ENCODE data around the gene ZNF804A.
"Not testable (repeated sequence)": the region's sequence is repeated elsewhere in the genome, so short reads cannot be mapped to it uniquely, and the experiment has no call there.

Gene ZNF804A

DNA sequence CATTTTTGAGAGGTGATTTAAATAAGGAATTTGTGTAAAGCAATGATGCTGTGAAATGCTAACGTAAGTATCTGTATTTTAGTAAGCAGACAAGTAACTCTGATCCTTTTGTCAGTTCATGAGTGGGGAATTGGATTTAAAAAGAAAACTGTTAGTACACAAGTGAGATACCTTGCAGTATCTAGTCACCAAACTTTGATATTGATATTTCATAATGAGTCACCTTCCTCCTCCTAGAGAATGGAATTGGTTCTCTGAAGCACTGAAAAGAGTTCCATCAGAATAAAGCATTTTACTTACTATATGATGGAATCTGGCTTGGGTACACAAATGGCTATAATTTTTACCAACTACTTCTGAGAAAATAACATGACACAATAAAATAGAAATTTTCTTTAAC is 232.2 kb downstream of the ZNF804A start:
- DNase-seq (ENCODE audit: low spot score): no peak

DNA sequence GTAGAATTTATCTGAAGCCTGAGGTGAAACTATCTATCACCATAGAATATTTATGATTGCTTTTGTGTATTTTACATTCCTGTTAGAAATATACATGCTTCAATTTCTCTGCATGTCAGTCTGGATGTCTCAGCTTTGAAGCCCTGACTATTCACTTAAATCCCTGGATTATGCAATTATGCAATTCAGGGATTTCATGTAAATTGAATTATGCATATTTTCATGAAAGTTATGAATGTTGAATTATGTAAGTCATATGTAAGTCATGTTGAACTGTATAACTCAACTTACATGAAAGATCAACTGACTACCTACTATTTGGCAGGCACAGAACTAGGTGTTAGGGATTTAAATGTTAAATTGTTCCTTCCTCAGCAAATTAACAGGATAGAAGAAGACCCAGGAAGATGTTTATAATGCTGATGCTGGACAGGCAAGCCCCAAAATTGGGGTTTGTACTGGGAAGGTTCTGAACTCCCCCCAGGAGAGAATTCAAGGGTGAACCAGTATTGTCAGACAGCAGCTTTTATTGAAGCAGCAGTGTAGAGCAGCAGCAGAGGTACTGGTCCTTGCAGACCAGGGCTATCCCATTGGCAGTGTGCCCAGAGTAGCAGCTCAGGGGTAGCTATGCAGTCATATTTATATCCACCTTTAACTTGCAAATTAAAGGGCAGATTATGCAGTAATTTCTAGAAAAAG is 236.5 kb downstream of the ZNF804A start:
- DNase-seq (ENCODE audit: low spot score): no peak

DNA sequence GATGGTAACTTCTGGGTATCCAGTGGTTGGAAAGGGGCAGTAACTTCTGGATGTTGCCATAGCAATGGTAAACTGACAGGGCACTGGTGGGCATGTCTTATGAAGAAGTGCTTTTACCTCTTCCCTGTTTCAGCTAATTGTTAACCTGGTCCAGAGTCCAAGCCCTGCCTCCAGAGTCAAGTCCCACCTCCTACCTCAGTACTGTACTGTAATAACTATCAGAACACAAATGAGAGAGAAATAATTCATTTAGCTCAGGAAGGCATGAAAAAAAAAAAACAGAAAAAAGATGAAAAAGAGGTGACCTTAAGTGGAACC is 237.0 kb downstream of the ZNF804A start:
- no peak for DNase-seq (ENCODE audit: low spot score)

DNA sequence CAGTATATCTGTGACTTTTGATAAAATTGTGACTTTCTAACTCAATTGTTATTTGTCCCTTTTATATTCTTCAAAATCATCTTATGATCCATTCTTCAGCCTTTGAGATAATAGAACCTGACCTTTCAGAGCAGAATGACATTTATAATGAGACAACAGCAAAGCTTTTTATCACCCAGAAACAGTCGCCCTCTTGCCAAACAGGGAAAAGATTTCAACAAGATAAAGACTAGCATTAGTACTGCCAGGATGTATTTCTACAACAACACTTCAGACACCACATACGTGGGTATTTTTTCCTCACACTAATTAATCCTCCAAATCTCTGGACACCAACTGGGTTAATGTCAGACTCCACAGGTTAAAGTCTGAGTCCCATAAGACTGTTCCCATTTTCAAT is 249.0 kb downstream of the ZNF804A start:
- no peak for DNase-seq (ENCODE audit: low spot score)

DNA sequence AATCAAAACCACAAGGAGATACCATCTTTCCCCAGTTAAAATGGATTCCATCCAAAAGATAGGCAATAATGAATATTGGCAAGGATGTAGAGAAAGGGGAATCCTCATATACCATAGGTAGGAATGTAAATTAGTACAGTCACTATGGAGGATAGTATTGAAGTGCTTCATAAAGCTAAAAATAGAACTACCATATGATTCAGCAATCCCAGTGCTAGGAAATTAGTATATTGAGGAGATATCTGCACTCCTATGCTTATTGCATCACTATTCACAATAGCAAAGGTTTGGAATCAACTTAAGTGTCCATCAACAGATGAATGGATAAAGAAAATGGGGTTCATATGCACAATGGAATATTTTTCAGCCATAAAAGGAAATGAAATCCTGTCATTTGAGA is 251.2 kb downstream of the ZNF804A start:
- no peak for DNase-seq (ENCODE audit: low spot score)

DNA sequence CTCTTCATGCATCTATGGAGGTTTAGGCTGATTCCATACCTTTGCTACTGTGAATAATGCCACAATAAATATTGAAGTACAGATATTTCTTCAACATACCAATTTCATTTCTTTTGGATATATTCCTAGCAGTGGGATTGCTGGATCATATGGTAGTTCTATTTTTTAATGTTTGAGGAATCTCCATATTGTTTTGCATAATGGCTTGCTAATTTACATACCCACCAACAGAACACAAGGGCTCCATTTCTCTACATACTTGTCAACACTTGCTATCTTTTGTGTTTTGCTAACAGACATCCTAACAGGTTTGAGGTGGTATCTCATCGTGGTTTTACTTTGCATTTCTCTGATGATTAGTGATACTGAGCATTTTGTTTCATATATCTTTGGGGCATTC is 253.2 kb downstream of the ZNF804A start:
- DNase-seq (ENCODE audit: low spot score): no peak

DNA sequence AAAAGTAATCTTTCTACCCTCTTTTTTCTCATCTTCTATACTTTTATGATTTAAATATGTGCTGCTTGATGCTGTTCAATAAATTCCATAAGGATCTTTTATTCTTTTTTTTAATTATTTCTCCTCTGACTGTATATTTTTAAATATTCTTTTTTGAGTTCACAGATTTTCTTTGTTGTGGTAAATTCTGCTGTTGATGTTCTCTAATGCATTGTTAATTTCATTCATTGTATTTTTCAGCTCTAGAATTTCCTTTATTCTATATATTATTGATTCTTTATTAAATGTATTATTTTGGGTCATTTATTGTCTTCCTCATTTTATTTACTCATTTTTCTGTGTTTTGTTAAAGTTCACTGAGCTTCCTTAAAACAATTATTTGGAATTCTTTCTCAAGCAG is 260.9 kb downstream of the ZNF804A start:
- DNase-seq (ENCODE audit: low spot score): no peak

DNA sequence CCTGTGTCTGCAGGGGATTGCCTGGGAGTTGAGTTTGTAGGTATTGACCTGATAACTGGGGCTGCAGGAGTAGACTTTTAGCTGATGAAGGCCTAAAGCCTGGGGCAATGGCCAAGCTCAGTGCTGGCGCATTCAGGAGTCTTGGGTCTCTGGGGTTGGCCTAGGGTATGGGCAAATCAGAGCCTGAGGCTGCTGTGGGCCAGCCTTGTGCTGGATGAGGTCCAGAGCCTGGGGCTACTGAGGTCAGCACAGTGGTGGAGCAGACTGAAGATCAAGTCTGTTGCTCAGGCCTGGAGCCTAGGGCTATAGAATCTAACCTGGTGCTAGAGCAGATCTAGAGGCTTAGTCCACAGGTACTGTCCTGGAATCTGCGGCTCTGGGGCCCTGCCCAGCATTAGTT is 262.4 kb downstream of the ZNF804A start:
- no peak for DNase-seq (ENCODE audit: low spot score)

DNA sequence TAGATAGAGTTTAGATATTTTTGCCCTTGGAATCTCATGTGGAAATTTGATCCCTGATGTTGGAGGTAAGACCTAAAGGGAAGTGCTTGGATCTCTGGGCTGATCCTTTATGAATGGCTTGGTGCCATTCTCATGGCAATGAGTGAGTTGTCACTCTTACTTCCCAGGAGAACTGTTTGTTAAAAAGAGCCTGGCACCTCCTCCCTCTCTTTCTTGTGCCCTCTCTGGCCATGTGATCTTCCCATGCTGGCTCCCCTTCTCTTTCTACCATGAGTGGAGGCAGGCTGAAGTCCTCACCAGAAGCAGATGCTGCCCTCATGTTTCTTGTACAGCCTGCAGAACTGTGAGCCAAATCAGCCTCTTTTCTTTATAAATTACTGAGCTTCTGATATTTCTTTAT is 276.9 kb downstream of the ZNF804A start:
- DNase-seq (ENCODE audit: low spot score): no peak

DNA sequence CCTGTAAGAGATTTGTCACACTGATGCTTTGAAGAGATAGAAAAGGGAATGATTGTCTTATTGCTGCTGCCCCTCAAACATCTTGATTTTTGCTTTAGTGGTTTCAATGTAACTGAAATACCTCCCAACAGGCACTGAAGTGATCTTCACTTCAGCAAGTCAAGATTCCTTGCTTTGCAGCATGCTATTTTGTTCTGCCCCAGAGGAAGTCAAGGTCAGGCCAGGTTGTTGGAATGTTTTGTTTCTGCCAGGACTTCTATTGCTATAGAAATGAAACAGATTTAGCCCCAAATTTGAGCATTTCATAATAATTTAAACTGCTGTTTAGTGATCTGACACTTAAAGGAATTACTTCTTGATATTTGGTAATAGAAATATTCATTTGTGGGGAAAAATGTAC is 277.6 kb downstream of the ZNF804A start:
- DNase-seq (ENCODE audit: low spot score): no peak

DNA sequence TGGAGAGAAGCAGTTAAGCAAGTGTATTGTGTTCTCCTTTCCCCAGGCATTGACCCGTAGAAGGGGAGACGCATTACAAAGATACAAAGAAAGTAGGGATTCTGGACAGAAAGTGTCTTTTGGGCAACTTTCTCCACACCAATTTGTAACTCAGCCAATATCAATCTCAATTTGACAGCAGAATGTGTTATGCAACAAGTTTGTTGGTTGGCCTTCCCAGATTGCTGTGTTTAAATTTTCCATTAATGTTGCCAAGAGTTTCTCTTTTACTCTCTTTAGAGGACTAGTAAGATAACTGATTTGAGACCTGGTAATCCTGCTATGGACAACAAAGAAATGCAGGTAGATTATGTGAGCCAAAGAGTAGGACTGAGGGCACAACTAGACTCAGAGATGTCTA is 279.6 kb downstream of the ZNF804A start:
- DNase-seq (ENCODE audit: low spot score): no peak

DNA sequence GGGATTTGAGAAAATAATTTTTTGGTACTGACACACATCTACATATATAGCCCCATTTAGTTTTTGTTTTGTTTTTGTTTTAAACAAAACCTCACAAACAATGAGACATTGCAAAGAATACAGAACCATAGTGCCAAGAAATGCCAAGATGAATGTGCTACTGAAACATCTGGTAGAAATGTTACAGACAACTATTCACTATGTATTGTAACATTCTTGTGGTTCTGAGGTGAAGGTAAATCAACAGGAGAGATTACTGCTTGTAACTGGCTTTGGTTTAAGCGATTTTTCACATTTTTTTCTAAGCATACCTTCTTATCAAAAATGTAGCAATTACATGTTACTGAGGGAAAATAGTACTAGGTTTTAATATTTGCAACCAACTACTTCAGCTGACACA is 281.3 kb downstream of the ZNF804A start:
- DNase-seq (ENCODE audit: low spot score): no peak

DNA sequence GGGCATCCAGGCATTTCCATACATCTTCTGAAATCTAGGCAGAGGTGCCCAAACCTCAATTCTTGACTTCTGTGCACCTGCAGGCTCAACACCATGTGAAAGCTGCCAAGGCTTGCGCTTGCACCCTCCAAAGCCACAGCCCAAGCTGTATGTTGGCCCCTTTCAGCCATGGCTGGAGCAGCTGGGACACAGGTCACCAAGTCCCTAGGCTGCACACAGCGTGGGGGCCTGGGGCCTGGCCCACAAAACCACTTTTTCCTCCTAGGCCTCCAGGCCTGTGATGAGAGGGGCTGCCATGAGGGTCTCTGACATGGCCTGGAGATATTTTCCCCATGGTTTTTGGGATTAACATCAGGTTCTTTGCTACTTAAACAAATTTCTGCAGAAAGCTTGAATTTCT is 288.3 kb downstream of the ZNF804A start:
- DNase-seq (ENCODE audit: low spot score): not testable (repeated sequence)

DNA sequence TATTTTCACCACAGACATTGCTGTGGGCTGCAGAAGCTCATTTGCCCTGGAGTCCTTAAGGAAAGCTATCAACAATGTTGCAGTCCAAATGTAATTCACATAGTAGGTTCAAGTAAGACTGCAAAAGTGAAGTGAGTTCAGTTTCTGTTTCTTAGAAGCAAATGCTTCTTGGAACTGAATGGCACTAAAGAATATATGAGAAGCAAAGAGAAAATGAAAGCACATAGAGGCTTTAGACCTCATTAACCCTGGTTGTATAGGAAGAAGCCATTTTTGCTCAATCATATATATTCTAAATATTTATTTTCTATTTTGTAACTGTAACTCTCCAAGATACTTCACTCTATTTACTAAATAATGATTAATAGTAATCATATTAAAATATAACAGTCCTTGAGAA is 292.0 kb downstream of the ZNF804A start:
- no peak for DNase-seq (ENCODE audit: low spot score)

DNA sequence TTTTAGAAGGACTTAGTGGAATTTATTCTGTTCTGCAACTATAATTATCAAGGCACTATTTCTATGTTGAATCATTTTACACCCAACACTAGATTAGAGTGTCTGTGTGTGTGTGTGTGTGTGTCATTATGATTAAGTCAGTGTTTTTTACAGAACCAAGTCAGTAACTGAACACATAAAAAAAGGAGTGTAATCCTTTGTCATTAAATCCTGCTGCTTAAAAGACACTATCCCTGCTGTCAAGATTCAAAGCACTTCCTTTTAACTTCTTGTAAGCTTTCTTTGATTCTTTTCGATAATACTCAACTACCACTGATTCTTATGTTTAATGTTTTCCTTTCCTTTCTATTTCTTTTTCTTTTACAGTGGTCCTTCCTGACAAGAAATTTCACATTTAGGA is 306.7 kb downstream of the ZNF804A start:
- no peak for DNase-seq (ENCODE audit: low spot score)

DNA sequence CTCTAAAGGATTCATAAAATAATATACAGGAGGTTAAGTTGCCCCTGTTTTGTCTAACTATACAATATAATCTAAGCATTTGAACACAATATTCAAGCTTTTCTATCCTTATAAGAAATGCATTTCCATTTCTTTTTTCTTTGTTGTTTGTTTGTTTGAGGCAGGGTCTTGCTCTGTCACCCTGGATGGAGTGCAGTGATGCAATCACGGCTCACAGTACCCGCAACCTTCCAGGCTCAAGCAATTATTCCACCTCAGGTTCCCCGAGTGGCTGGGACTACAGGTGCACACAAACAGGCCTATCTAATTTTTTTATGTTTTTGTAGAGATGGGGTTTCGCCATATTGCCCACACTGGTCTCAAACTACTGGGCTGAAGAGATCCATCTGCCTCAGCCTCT is 307.8 kb downstream of the ZNF804A start:
- DNase-seq (ENCODE audit: low spot score): no peak

DNA sequence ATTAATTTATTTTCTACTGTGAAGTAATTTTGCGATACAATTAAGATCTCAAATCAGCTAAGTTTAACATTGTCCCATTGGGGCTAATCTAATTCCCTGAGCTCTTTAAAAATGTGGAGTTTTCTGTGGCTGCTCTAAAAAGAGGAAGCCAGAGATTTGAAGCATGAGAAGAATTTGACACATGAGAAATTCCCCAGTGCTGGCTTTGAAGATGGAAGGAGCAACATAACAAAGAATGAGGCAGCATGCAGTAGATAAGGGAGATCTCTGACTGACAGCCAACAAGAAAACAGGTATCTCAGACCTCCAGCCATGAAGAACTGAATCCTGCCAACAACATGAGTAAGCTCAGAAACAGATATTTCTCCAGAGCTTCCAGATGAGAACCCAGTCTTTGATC is 308.4 kb downstream of the ZNF804A start:
- no peak for DNase-seq (ENCODE audit: low spot score)

DNA sequence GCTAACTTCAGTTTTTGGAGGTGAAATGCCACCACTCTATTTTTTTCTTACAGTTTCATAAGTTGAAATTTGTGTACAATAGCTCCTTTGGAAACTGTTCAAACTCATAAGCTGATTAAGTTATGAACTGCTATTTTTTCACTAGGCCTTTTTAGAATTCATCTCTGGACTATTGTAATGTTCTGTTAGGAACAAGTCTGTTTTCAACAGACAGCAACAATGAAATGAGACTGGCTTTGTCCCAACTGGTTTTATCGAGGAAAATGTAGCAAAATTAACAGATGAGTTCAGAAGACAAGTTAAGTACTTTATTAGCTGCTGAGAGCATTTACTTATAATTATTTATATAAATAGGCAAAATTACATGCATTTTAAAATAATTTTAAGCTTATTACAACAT is 310.6 kb downstream of the ZNF804A start:
- DNase-seq (ENCODE audit: low spot score): no peak

DNA sequence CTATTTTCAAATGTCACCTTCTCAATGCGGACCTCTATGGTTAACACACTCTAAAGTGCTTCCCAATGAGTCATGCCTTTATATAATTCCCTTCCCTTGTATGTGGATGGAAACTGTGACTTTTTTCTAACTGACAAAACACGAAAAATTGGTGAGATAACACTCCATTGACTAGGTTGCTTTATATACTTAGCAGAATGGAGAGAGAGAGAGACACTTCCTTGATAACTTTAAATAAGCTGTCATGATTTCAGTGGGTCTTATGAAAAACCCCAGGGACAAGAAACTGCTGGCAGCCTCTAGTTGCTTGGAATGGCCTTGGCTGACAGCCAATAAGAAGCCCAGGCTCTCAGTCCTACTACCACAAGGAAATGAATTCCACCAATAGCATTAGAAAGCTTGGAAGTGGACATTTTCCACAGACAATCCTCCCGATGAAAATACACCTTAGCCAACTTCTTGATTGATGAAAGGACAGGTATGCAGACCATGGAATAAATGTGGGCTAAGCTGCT is 322.2 kb downstream of the ZNF804A start:
- DNase-seq (ENCODE audit: low spot score): no peak

DNA sequence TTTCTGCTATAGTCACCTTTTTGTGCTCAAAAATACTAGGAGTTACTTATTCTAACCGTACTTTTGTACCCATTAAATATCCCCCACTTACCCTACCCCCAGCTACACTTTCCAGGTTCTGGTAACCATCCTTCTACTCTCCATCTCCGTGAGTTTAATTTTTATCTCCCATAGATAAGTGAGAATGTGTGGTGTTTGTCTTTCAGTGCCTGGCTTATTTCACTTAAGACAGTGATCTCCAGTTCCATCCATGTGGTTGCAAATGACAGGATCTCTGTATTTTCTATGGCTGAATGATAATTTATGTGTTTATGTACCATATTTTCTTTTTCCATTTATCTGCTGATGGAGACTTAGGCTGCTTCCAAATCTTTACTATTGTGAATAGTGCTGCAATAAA is 323.3 kb downstream of the ZNF804A start:
- DNase-seq (ENCODE audit: low spot score): no peak

DNA sequence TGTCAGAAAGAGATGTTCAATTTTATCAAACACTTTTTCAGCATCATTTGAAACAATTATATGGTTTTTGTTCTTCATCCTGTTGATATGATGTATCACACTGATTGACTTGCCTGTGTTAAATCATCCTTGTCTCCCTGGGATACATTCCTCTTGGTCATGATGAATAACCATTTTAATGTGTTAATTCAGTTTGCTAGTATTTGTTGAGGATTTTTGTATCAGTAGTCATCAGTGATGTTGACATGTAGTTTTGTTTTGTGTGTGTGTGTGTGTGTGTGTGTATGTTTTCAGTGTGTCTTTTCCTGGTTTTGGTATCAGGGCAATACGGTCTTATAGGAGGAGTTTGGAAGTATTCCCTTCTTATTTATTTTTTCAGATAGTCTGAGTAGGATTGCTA is 325.4 kb downstream of the ZNF804A start:
- no peak for DNase-seq (ENCODE audit: low spot score)

DNA sequence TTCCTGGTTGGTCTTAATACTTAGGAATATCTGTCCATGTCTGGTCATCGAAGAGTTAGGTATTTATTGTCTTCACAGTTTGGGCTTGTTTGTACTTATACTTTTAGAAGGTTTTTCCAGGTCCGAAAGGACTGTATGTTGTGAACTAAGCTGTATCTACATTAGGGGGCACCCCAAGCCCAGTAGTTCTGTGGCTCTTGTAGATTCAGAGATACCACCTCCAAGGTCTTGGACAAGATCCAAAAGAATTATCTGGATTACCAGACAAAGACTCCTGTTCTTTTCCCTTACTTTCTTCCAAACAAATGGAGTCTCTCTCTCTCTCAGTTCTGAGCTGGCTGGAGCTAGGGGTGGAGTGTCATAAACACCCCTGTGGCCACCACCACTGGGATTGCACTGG is 328.7 kb downstream of the ZNF804A start:
- no peak for DNase-seq (ENCODE audit: low spot score)

DNA sequence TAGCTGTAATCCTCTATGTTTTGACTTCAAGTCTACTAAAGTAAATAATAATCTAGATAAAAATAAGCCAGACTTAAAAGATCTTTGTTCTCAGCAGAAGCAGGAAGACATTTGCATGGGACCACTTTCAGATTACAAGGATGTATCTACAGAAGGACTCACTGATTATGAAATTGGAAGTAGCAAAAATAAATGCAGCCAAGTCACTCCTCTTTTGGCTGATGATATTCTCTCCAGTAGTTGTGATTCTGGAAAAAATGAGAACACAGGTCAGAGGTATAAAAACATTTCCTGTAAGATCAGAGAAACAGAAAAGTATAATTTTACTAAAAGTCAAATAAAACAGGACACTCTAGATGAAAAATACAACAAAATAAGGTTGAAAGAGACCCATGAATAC is 338.4 kb downstream of the ZNF804A start:
- DNase-seq (ENCODE audit: low spot score): no peak

DNA sequence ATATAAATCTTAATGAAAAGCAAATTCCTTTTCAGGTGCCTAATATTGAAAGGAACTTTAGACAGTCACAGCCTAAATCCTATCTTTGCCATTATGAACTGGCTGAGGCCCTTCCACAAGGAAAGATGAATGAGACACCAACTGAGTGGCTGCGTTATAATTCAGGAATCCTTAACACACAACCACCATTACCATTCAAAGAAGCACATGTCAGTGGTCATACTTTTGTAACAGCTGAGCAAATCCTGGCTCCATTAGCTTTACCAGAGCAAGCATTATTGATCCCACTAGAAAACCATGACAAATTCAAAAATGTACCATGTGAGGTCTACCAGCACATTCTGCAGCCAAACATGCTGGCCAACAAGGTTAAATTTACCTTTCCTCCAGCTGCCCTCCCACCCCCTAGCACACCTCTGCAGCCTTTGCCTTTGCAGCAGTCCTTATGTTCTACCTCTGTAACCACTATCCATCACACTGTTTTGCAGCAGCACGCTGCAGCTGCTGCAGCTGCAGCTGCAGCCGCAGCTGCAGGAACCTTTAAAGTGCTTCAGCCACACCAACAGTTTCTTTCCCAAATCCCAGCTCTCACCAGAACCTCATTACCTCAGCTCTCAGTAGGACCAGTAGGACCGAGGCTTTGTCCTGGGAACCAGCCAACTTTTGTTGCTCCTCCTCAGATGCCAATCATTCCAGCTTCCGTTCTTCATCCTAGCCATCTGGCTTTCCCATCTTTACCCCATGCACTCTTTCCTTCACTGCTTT is 340.1 kb downstream of the ZNF804A start:
- DNase-seq (ENCODE audit: low spot score): no peak

Data from D341Med (cell line).